ENCODE measurements around the gene TRAF7.
"Not testable (repeated sequence)": the region's sequence is repeated elsewhere in the genome, so short reads cannot be mapped to it uniquely, and the experiment has no call there.

TRAF7 gene

GRCh38 chr16:2155091-2155950 lies at the start of gene TRAF7:
TRAF7 (plus strand) TSS chr16:2155782; CDS start chr16:2163921, 8,139 bp downstream.
- peak; percentile 100 for DNase-seq (ENCODE audit: low read depth)

DNA sequence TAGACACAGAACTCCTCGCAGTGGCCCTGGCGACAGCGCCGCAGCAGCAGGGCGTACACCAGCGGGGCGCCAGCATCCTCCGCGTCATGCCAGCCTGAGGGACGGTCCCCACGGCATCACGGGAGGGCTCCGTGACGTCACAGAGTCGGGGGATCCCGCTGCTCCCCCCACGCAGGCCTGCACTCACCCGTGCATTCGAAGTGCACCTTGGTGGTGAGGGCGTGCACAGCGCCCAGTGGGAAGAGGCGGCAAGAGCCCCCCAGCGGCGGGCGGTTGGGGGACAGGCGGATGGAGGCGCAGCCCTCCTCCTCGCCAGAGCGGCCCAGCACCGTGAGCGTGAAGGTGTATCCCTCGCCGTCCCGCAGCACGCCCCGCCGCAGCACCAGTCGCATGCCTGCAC lies 49.4 kb upstream of the TRAF7 start:
- DNase-seq (ENCODE audit: low read depth) = not testable (repeated sequence)

DNA sequence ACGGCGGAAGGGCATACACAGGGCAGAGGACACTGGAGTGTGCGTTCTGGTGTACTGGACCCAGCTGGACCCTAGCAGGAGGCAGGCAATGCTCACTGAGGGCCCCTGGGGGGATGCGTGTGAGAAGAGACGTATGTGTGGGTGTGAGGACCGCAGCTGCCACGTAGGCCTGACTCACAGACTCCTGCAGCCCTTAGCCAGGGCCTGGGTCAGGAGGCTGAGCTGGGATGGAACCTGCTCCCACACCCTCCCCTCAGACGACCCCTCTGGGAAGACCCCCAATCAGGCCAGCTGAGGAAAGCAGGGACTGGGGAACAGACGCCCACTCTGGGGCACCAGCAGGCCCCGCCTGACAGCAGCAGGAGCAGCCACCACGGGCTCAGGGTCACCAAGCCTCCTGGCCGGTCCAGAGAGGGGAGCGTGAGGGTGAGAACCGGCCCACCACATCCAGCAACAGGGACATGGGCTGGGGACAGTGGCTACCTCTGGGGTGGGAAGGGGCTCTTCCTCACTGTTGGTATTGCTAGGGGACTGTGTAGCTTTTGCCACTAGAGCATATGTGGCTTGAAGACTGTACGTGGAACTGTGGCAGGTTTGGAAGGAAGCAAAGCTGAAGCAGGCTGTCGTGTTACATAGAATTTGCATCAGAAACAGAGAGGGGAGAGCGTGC lies 48.3 kb upstream of the TRAF7 start:
- not testable (repeated sequence) for DNase-seq (ENCODE audit: low read depth)

GRCh38 chr16:2107791-2108125 lies 47.8 kb upstream of the TRAF7 start:
- not testable (repeated sequence) for DNase-seq (ENCODE audit: low read depth)

DNA sequence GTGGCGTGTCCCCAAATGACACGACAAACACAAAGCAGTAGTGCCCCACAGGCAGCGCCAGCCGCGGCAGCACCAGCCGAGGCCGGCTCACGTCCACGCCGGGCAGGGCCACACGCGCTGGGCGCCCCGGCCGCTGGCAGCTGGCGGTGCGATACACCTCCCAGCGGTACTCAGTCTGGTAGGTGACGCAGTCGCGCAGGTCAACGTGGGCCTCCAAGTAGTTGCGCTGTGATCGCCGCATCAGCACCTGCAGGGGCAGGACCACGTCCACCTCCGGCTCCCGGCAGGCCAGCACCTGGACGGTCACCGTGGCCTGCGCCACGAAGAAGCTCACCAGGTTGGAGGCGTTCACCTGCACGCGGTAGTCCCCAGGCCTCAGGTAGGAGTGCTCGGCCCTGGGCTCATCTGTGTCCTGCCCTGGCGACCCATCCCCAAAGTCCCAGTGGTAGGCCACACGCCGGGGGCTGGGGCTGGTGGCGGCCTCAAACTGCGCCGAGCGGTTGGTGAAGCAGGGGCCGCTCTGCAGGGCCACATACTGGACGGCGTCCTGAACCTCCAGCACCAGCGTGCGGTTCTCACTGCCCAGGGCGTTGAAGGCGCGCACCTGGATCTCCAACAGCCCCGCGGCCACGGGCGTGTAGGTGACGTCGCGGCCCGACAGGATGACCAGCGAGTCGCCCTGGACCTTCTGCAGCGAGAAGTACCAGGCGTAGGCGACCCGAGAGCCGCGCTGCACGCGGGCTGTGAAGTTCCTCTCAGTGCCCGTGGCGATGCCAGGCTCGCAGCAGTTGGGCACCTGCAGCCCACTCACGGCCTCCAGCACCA lies 46.9 kb upstream of the TRAF7 start:
- DNase-seq (ENCODE audit: low read depth) = not testable (repeated sequence)

GRCh38 chr16:2109271-2109580 lies 46.4 kb upstream of the TRAF7 start:
- not testable (repeated sequence) for DNase-seq (ENCODE audit: low read depth)

- DNase-seq (ENCODE audit: low read depth) = not testable (repeated sequence)
Measured at GRCh38 chr16:2109872-2110271, 45.7 kb upstream of the TRAF7 start.

GRCh38 chr16:2110332-2111008 lies 45.1 kb upstream of the TRAF7 start:
- not testable (repeated sequence) for DNase-seq (ENCODE audit: low read depth)

GRCh38 chr16:2111009-2111353 lies 44.6 kb upstream of the TRAF7 start:
- DNase-seq (ENCODE audit: low read depth) = not testable (repeated sequence)

DNA sequence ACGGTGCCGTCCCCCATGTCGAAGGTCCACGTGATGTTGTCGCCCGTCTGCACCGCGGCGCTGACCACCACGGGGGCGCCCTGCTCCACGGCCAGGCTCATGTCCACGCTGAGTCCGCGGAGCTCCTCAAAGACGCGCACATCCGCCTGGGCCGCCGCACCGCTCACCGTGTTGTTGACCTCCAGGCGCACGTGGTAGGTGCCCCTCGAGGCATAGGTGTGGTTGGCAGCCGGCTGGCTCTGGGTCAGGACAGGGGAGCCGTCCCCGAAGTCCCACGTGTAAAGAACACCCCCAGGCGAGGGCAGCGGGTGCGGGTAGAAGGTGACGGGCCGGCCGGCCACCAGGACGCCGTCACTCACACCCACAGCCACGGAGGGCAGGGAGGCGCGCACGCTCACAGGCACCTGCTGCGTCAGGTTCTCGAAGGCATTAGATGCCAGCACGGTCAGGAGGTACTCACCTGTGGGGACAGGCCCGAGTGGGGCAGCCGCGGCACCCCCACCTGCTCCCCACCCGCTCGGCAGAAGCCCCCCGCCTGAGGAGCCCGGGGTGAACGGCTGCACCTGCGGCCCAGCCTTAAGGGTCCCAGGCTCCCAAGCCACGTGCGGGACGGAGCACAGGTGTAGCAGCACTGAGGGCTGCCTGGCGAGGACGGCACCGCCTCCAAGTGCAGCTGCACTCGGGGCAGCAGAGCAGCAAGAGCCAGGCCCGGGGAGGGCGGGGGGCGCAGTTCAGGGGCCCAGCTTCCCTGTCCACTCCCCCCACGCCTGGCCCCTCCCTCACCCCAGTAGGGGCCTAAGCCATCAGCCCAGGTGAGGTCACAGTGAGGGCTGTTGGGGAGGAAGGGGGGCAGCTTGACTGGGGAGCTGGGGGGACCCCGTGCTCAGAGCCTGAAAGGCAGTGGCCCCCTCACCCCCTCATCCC lies 43.9 kb upstream of the TRAF7 start:
- not testable (repeated sequence) for DNase-seq (ENCODE audit: low read depth)

DNA sequence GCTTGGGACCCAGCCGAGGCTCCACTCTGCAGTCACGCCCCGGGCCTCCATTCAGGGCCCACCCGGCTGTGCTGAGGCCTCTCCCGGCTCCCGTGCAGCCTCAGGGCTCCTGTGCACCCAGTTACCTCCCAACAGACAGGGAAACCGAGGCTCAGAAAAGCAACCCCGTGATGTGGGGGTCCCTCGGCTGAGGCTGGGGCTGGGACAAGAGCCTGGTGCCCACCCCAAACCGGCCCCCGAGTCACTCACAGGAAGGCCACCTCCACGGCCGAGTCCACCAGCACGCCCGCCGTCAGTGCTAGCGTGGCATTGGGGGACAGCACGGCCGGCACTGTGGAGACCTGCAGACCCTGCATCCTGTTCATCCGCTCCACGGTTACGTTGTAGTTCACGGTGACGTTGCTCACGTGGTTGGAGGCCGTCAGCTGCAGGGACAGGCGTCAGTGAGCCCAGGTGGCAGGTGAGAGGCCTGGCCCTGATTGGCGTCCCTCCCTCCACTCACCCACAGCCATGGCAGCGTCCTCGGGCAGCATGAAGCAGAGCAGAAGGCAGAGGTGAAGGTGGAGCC lies 43.0 kb upstream of the TRAF7 start:
- DNase-seq (ENCODE audit: low read depth) = not testable (repeated sequence)

GRCh38 chr16:2114225-2114624 lies 41.4 kb upstream of the TRAF7 start:
- DNase-seq (ENCODE audit: low read depth) = not testable (repeated sequence)

- not testable (repeated sequence) for DNase-seq (ENCODE audit: low read depth)
Measured at GRCh38 chr16:2114885-2115590, 40.5 kb upstream of the TRAF7 start.

- DNase-seq (ENCODE audit: low read depth) = no peak
Measured at GRCh38 chr16:2115591-2115973, 40.0 kb upstream of the TRAF7 start.

- not testable (repeated sequence) for DNase-seq (ENCODE audit: low read depth)
Measured at GRCh38 chr16:2116428-2116827, 39.2 kb upstream of the TRAF7 start.

DNA sequence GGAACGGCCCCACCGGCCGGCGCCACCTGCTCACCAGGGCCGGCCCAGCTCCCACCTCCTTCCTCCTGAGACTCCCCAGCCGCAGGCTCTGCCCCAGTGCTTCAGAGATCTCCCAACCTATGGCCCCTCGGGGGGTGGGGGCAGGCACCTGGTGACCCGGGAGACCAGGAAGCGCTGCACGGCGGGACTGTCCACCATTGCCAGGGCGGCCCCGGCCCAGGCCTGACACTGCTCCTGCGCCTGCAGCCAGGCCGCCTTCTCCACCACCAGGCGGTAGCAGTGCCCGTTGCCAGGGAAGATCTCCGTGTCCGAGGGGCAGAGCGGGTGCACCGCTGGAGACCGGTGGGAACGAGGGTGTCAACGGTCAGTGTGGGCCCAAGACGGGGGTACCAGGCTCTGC lies 38.2 kb upstream of the TRAF7 start:
- not testable (repeated sequence) for DNase-seq (ENCODE audit: low read depth)

DNA sequence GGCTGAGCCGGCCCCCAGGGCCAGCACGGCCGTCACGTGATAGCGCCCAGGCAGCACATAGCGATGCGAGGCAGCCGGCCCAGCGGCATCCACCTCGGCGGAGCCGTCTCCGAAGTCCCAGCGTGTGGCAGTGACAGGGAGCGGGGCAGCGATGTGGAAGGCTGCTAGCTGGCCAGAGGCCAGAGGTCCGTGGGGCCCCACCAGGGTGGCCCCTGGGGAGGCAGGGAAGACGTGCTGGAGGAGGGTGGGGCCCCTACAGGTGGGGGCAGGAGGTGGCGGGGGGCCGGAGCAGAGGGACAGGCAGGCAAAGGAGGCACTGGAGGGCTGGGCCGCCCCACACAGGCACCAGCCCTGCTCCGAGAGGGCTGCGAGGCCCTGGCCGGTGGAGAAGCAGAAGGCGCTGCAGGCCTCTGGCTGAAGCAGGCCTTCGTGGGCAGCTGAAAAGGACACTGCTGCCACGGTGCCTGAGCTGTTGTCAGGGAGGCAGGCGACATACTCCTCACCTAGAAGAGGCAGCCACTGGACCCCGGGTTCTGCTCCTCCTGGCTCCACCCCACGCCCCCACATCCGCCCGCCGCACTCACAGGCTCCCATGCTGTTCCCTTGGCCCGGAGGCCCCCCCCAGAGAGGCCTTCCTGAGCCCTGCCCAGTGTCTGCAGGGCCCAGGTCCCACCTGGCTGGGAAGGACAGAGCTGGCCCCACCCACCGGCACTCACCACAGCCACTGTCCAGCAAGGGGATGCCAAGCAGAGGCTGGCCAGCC lies 37.4 kb upstream of the TRAF7 start:
- DNase-seq (ENCODE audit: low read depth) = not testable (repeated sequence)

DNA sequence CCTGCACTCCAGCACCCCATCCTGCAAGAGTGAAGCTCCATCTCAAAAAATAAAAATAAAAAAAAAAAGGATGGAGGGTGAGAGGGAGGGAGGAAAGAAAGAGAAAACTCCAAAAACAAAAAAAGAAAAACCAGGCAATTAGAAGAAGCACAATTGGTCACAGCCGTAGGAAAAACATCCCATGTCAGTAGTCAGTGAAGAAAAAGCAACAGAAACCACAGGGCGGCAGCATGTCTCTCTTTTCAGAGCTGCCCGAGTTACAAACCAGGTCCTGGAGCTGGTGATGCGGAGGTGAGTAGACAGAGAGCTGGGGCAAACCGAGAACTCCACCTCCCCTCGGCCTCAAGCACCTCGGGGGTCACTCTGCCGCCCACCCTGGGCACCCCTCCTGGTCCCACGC lies 34.3 kb upstream of the TRAF7 start:
- DNase-seq (ENCODE audit: low read depth) = not testable (repeated sequence)

GRCh38 chr16:2121853-2122252 lies 33.7 kb upstream of the TRAF7 start:
- no peak for DNase-seq (ENCODE audit: low read depth)
